ENCODE data around the gene CD37.
A peak's percentile ranks its signal among the peaks of the same experiment; 100 is the strongest.
"Not testable (repeated sequence)": the region's sequence is repeated elsewhere in the genome, so short reads cannot be mapped to it uniquely, and the experiment has no call there.

The CD37 gene

DNA sequence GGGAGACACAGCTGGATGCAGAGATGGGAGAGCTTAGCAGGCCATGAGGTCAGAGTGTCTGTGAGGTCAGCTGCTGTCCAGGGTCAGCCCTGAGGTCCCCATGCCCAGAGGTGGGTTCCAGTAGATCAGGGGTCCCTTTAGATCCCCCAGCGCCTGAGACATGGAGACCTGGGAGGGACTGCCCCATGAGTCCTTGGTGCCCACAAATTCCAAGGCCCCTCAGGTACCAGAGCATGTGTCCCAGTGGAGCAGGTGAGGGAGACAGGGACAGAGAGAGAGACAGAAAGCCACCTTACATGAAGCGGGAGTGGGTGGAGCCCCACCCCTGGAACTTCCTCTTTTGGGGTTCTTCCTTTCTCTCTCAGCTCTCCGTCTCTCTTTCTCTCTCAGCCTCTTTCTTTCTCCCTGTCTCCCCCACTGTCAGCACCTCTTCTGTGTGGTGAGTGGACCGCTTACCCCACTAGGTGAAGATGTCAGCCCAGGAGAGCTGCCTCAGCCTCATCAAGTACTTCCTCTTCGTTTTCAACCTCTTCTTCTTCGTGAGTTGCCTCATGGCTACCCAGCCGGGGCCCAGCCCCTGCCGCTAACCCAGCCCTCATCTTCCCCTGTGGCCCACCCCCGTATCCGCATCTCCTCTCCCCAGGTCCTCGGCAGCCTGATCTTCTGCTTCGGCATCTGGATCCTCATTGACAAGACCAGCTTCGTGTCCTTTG, at the start of gene CD37:
TSS of gene CD37 (plus strand) at position 336 of the 713 bp plus-strand sequence. CDS start at position 471, 135 bp downstream.
- Histone ChIP-seq H3K27ac (ENCODE audit: low read length) (peak within 1 kb of the TSS; percentile 45), H3K4me3 (ENCODE audit: low read depth in 1 of 2, low read length in 2 of 2) (peak within 1 kb of the TSS; percentile 41 to 42), H3K4me1 (ENCODE audit: control insufficient read depth in 1 of 2, insufficient read depth in 2 of 2, low read length in 2 of 2) (peaks cover 0 to 18% of the 10 kb centered on the region in 2 donors)

GRCh38 chr19:49287141-49287770, 48.0 kb upstream of the CD37 start:
- H3K27ac ChIP-seq (ENCODE audit: low read length), result no peak overlapping the region
- no peaks in the 10 kb centered on the region for H3K36me3 ChIP-seq (ENCODE audit: control insufficient read depth in 1 of 2, insufficient read depth in 2 of 2, low read length in 2 of 2)
- H3K9me3 ChIP-seq (ENCODE audit: control insufficient read depth in 1 of 2, low read length in 2 of 2), result no peaks in the 10 kb centered on the region
- no peaks in the 10 kb centered on the region for H3K4me1 ChIP-seq (ENCODE audit: control insufficient read depth in 1 of 2, insufficient read depth in 2 of 2, low read length in 2 of 2)
- no peak overlapping the region for H3K4me3 ChIP-seq (ENCODE audit: low read depth in 1 of 2, low read length in 2 of 2)
- H3K27me3 ChIP-seq (ENCODE audit: low read depth, low read length), result no peaks in the 10 kb centered on the region

More for the DNA sequence above, at the start of gene CD37:
- Histone ChIP-seq H3K27me3 (ENCODE audit: low read depth, low read length) (no peaks in the 10 kb centered on the region), H3K36me3 (ENCODE audit: control insufficient read depth in 1 of 2, insufficient read depth in 2 of 2, low read length in 2 of 2) (no peaks in the 10 kb centered on the region), H3K9me3 (ENCODE audit: control insufficient read depth in 1 of 2, low read length in 2 of 2) (no peaks in the 10 kb centered on the region)

GRCh38 chr19:49288205-49288604, 47.0 kb upstream of the CD37 start:
- H3K27ac ChIP-seq (ENCODE audit: low read length); H3K4me1 ChIP-seq (ENCODE audit: control insufficient read depth in 1 of 2, insufficient read depth in 2 of 2, low read length in 2 of 2); H3K4me3 ChIP-seq (ENCODE audit: low read depth in 1 of 2, low read length in 2 of 2); H3K36me3 ChIP-seq (ENCODE audit: control insufficient read depth in 1 of 2, insufficient read depth in 2 of 2, low read length in 2 of 2); H3K9me3 ChIP-seq (ENCODE audit: control insufficient read depth in 1 of 2, low read length in 2 of 2); H3K27me3 ChIP-seq (ENCODE audit: low read depth, low read length): not testable (repeated sequence)

GRCh38 chr19:49289286-49289685, 45.9 kb upstream of the CD37 start:
- H3K27ac ChIP-seq (ENCODE audit: low read length); H3K36me3 ChIP-seq (ENCODE audit: control insufficient read depth in 1 of 2, insufficient read depth in 2 of 2, low read length in 2 of 2); H3K4me3 ChIP-seq (ENCODE audit: low read depth in 1 of 2, low read length in 2 of 2); H3K4me1 ChIP-seq (ENCODE audit: control insufficient read depth in 1 of 2, insufficient read depth in 2 of 2, low read length in 2 of 2); H3K27me3 ChIP-seq (ENCODE audit: low read depth, low read length); H3K9me3 ChIP-seq (ENCODE audit: control insufficient read depth in 1 of 2, low read length in 2 of 2): not testable (repeated sequence)

- Histone ChIP-seq H3K4me1 (ENCODE audit: control insufficient read depth in 1 of 2, insufficient read depth in 2 of 2, low read length in 2 of 2) (no peaks in the 10 kb centered on the region), H3K36me3 (ENCODE audit: control insufficient read depth in 1 of 2, insufficient read depth in 2 of 2, low read length in 2 of 2) (peaks cover 0 to 7% of the 10 kb centered on the region in 2 donors), H3K27ac (ENCODE audit: low read length) (no peak overlapping the region), H3K27me3 (ENCODE audit: low read depth, low read length) (no peaks in the 10 kb centered on the region), H3K9me3 (ENCODE audit: control insufficient read depth in 1 of 2, low read length in 2 of 2) (no peaks in the 10 kb centered on the region), H3K4me3 (ENCODE audit: low read depth in 1 of 2, low read length in 2 of 2) (no peak overlapping the region)
Observed at GRCh38 chr19:49290517-49290916, 44.7 kb upstream of the CD37 start.

DNA sequence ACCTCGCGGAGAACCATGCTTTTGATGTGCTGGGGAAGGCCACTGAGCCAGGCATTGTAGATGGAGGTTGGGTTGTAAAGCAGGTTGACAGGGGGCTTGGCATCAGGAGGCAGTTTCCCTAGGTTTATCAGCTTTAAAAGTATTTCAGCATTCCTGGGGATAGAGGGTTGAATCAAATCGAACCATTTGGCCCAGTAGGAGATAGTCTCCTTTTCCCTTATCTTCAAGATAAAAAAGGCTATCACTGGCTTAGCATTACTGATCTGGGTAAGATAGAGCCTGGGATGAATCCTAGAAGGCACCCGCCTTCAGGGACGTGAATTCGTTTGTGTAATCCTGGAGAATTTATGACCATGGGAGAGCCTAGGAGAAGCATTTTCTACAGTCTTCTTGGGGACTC, 40.8 kb upstream of the CD37 start:
- Histone ChIP-seq H3K4me1 (ENCODE audit: control insufficient read depth in 1 of 2, insufficient read depth in 2 of 2, low read length in 2 of 2) (no peaks in the 10 kb centered on the region), H3K27ac (ENCODE audit: low read length) (no peak overlapping the region), H3K27me3 (ENCODE audit: low read depth, low read length) (no peaks in the 10 kb centered on the region), H3K4me3 (ENCODE audit: low read depth in 1 of 2, low read length in 2 of 2) (no peak overlapping the region), H3K36me3 (ENCODE audit: control insufficient read depth in 1 of 2, insufficient read depth in 2 of 2, low read length in 2 of 2) (peaks cover 0 to 7% of the 10 kb centered on the region in 2 donors), H3K9me3 (ENCODE audit: control insufficient read depth in 1 of 2, low read length in 2 of 2) (no peaks in the 10 kb centered on the region)

- Histone ChIP-seq H3K4me1 (ENCODE audit: control insufficient read depth in 1 of 2, insufficient read depth in 2 of 2, low read length in 2 of 2) (no peaks in the 10 kb centered on the region), H3K27ac (ENCODE audit: low read length) (no peak overlapping the region), H3K4me3 (ENCODE audit: low read depth in 1 of 2, low read length in 2 of 2) (no peak overlapping the region), H3K36me3 (ENCODE audit: control insufficient read depth in 1 of 2, insufficient read depth in 2 of 2, low read length in 2 of 2) (peaks cover 0 to 7% of the 10 kb centered on the region in 2 donors), H3K9me3 (ENCODE audit: control insufficient read depth in 1 of 2, low read length in 2 of 2) (no peaks in the 10 kb centered on the region), H3K27me3 (ENCODE audit: low read depth, low read length) (no peaks in the 10 kb centered on the region)
Observed at GRCh38 chr19:49295208-49295880, 39.9 kb upstream of the CD37 start.

DNA sequence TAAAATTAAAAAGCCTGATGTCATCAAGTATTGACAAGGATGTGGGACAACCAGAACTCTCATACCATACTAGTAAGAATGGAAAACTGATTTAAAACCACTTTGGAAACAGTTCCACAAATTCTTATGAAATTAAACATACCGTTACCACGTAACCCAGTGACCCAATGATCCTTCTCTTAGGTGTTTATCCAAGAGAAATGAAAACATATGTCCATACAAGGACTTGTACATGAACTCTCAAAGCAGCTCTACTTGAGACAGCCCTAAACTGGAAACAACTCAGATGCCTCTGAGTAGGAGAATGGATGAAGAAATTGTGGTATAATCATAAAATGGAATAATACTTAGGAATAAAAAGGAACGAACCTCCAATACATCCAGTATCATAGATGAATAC, 37.8 kb upstream of the CD37 start:
- Histone ChIP-seq H3K27me3 (ENCODE audit: low read depth, low read length) (no peaks in the 10 kb centered on the region), H3K36me3 (ENCODE audit: control insufficient read depth in 1 of 2, insufficient read depth in 2 of 2, low read length in 2 of 2) (peaks cover 0 to 7% of the 10 kb centered on the region in 2 donors), H3K27ac (ENCODE audit: low read length) (no peak overlapping the region), H3K4me1 (ENCODE audit: control insufficient read depth in 1 of 2, insufficient read depth in 2 of 2, low read length in 2 of 2) (no peaks in the 10 kb centered on the region), H3K9me3 (ENCODE audit: control insufficient read depth in 1 of 2, low read length in 2 of 2) (no peaks in the 10 kb centered on the region), H3K4me3 (ENCODE audit: low read depth in 1 of 2, low read length in 2 of 2) (no peak overlapping the region)

DNA sequence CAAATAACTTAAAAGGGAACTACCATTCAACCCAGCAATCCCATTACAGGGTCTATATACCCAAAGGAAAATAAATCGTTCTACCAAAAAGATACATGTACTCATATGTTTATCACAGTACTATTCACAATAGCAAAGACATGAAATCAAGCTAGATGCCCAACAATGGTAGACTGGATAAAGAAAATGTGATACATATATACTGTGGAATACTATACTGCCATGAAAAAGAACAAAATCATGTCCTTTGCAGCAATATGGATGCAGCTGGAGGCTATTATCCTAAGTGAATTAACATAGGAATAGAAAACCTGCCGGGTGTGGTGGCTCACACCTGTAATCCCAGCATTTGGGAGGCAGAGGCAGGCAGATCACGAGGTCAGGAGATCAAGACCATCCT, 36.6 kb upstream of the CD37 start:
- not testable (repeated sequence) for H3K27ac ChIP-seq (ENCODE audit: low read length); H3K27me3 ChIP-seq (ENCODE audit: low read depth, low read length); H3K9me3 ChIP-seq (ENCODE audit: control insufficient read depth in 1 of 2, low read length in 2 of 2); H3K4me3 ChIP-seq (ENCODE audit: low read depth in 1 of 2, low read length in 2 of 2); H3K36me3 ChIP-seq (ENCODE audit: control insufficient read depth in 1 of 2, insufficient read depth in 2 of 2, low read length in 2 of 2); H3K4me1 ChIP-seq (ENCODE audit: control insufficient read depth in 1 of 2, insufficient read depth in 2 of 2, low read length in 2 of 2)

DNA sequence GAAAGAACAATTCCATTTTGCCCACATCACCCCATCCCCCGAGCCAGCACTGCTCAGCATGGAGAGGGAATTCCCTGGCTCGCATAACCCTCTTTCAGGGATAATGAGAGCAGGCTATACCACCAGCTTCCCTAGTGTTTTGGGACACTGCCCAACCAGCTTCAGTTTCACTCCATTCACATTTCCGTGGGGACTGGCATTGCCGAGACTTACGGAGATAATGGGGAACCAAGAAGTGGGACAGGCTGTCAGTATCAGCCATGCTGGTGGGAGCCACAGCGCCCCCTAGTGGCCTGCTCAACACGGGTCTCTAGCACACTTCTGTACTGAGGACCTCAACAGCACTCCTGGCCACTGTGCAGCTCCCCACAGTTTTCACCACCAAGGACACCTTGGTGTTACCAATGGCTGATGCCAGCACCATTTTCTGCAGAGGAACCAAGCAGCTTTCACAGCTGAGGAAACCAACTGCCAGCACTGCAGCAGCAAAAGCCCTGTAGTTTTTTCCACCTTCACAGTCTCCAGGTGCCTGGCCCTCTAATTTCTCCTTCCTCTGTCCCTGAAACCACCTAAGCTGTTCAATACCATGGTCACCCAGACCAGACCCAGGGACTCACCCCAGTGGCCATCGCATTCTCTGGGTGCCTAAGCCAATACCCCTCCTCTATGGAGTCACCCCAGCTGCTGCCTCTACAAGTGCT, 33.9 kb upstream of the CD37 start:
- no peaks in the 10 kb centered on the region for H3K9me3 ChIP-seq (ENCODE audit: control insufficient read depth in 1 of 2, low read length in 2 of 2)
- no peaks in the 10 kb centered on the region for H3K36me3 ChIP-seq (ENCODE audit: control insufficient read depth in 1 of 2, insufficient read depth in 2 of 2, low read length in 2 of 2)
- H3K4me3 ChIP-seq (ENCODE audit: low read depth in 1 of 2, low read length in 2 of 2), result no peak overlapping the region
- no peak overlapping the region for H3K27ac ChIP-seq (ENCODE audit: low read length)
- H3K27me3 ChIP-seq (ENCODE audit: low read depth, low read length), result no peaks in the 10 kb centered on the region
- H3K4me1 ChIP-seq (ENCODE audit: control insufficient read depth in 1 of 2, insufficient read depth in 2 of 2, low read length in 2 of 2), result no peaks in the 10 kb centered on the region

- H3K4me3 ChIP-seq (ENCODE audit: low read depth in 1 of 2, low read length in 2 of 2), result no peak overlapping the region
- no peaks in the 10 kb centered on the region for H3K27me3 ChIP-seq (ENCODE audit: low read depth, low read length)
- no peaks in the 10 kb centered on the region for H3K9me3 ChIP-seq (ENCODE audit: control insufficient read depth in 1 of 2, low read length in 2 of 2)
- no peaks in the 10 kb centered on the region for H3K36me3 ChIP-seq (ENCODE audit: control insufficient read depth in 1 of 2, insufficient read depth in 2 of 2, low read length in 2 of 2)
- H3K4me1 ChIP-seq (ENCODE audit: control insufficient read depth in 1 of 2, insufficient read depth in 2 of 2, low read length in 2 of 2), result no peaks in the 10 kb centered on the region
- no peak overlapping the region for H3K27ac ChIP-seq (ENCODE audit: low read length)
Observed at GRCh38 chr19:49301866-49302252, 33.3 kb upstream of the CD37 start.

Data from muscle layer of duodenum (tissue), 2 donors.